Kidney (tissue), 14 donors: ENCODE measurements around the gene TRAK1. TPM values are rescaled to one million over a fixed set of nuclear protein-coding genes. Genes with fewer than 3 reads are reported as not detected.

Experiments
- DNase-seq, 5 donors: peaks; one replicate each; pipeline ENCODE4 v3.0.0-alpha.2; 2013 to 2020
- FAIRE-seq: peaks from 2 replicates; lab custom pipeline; 2012; peaks lifted over from hg19 to GRCh38; lab: Jason Lieb, UNC
- H3K27ac ChIP-seq, 2 donors: one replicate each; pipeline ENCODE4 v1.7.0; 2013; ENCODE audit warnings: low read depth in 2 of 2, low read length in 2 of 2, inconsistent platforms in 1 of 2
- H3K27me3 ChIP-seq: one replicate; pipeline ENCODE4 v1.7.1; 2013; ENCODE audit warnings: low read length, inconsistent platforms; ENCODE audit not compliant: control insufficient read depth, insufficient read depth
- H3K36me3 ChIP-seq, 3 donors: one replicate each; pipeline versions ENCODE4 v1.7.0 to v1.7.1; 2013; ENCODE audit warnings: low read length in 3 of 3, control low read depth in 1 of 3, inconsistent platforms in 1 of 3; ENCODE audit not compliant: insufficient read depth in 3 of 3, control insufficient read depth in 2 of 3
- H3K4me1 ChIP-seq, 3 donors: one replicate each; pipeline versions ENCODE4 v1.7.0 to v1.7.1; 2013; ENCODE audit warnings: low read length in 3 of 3, inconsistent platforms in 1 of 3, low read depth in 1 of 3; ENCODE audit not compliant: control insufficient read depth in 2 of 3, insufficient read depth in 2 of 3
- H3K4me3 ChIP-seq, 3 donors: one replicate each; pipeline versions ENCODE4 v1.7.0 to v1.8.1; 2013; ENCODE audit warnings: low read length in 3 of 3, control low read depth in 1 of 3, inconsistent platforms in 1 of 3
- H3K9ac ChIP-seq, 3 donors: one replicate each; pipeline versions ENCODE4 v1.7.0 to v1.7.1; 2013; ENCODE audit warnings: low read length in 3 of 3, control low read depth in 1 of 3, inconsistent platforms in 1 of 3
- H3K9me3 ChIP-seq, 3 donors: one replicate each; pipeline versions ENCODE4 v1.7.0 to v1.7.1; 2013; ENCODE audit warnings: low read length in 3 of 3, control low read depth in 1 of 3, inconsistent platforms in 1 of 3; ENCODE audit not compliant: control insufficient read depth in 2 of 3, insufficient read depth in 1 of 3
- CTCF ChIP-seq: IDR thresholded peaks from 3 replicates; pipeline ENCODE4 v1.5.1; 2012; ENCODE audit warnings: mild to moderate bottlenecking, moderate library complexity, borderline replicate concordance; ENCODE audit not compliant: insufficient read depth; ENCODE audit errors: extremely low read depth
- intact Hi-C: fragments of 100-400 bp; cut with DNase I; formaldehyde crosslinking; loops from one replicate; pipeline ENCODE4 v1.11.1; 2022
- polyA plus RNA-seq: library from polyadenylated mRNA; stranded (reverse); fragments of 350-450 nt; fragmentation: Illumina TruSeq; extraction: RNeasy Lipid Tissue Mini Kit (QIAGEN cat#74804); gene quantifications from one replicate; pipeline ENCODE4 v1.2.3, GENCODE V29; 2014; ENCODE audit warnings: low read depth, low replicate concordance; ENCODE audit not compliant: insufficient read depth
- total RNA-seq: library from RNA; stranded (reverse); fragmentation: NEBNext Ultra II Directional; extraction: Animal tissue kit (Norgen Biotek cat#: 25700); gene quantifications from one replicate; pipeline ENCODE4 v1.2.1, GENCODE V29; 2021
- donor health status: control.
- donor health status: control.
- donor health status: control.
- donor health status: control.
- donor health status: control.
- donor health status: DM: yes; HTN: yes; CAD: no.
- donor health status: Normal renal cell carcinoma (clear cell type).

Gene TRAK1
- total and polyA plus RNA-seq, 2 donors from 2014 or later = 16.2 to 41.0 TPM

GRCh38 chr3:42133500-42134298 lies 42.5 kb downstream of the TRAK1 start:
- H3K27me3 ChIP-seq = no peaks in the 10 kb centered on the region
- intact Hi-C loops = no loop called here
- TF ChIP-seq CTCF = no peak
- H3K36me3 ChIP-seq = no peaks in the 10 kb centered on the region
- no peaks in the 10 kb centered on the region for H3K9me3 ChIP-seq
- FAIRE-seq (no peak), DNase-seq (no peak)
- H3K9ac ChIP-seq = no peak overlapping the region
- no peak overlapping the region for H3K4me3 ChIP-seq
- peaks cover 0 to 5% (median 3%) of the 10 kb centered on the region in 3 donors for H3K4me1 ChIP-seq
- H3K27ac ChIP-seq = no peak overlapping the region

GRCh38 chr3:42134867-42135464 lies 43.8 kb downstream of the TRAK1 start:
- H3K9me3 ChIP-seq = no peaks in the 10 kb centered on the region
- peaks cover 0 to 5% (median 2%) of the 10 kb centered on the region in 3 donors for H3K4me1 ChIP-seq
- no peak overlapping the region for H3K4me3 ChIP-seq
- DNase-seq = no peak
- intact Hi-C loops = no loop called here
- H3K9ac ChIP-seq = no peak overlapping the region
- no peaks in the 10 kb centered on the region for H3K27me3 ChIP-seq
- no peak for FAIRE-seq
- no peak for TF ChIP-seq CTCF
- H3K36me3 ChIP-seq = peaks cover 0 to 2% (median 0%) of the 10 kb centered on the region in 3 donors
- no peak overlapping the region for H3K27ac ChIP-seq

GRCh38 chr3:42139621-42140453 lies 48.7 kb downstream of the TRAK1 start:
- TF ChIP-seq CTCF = no peak
- intact Hi-C loops = no loop called here
- Histone ChIP-seq H3K9ac (no peak overlapping the region), H3K4me1 (peaks cover 0 to 2% (median 0%) of the 10 kb centered on the region in 3 donors), H3K36me3 (peaks cover 0 to 2% (median 0%) of the 10 kb centered on the region in 3 donors), H3K27ac (no peak overlapping the region), H3K9me3 (no peaks in the 10 kb centered on the region), H3K4me3 (no peak overlapping the region), H3K27me3 (no peaks in the 10 kb centered on the region)
- DNase-seq (no peak), FAIRE-seq (no peak)
